Activated naive CD8-positive, alpha-beta T cell (primary cell): ENCODE measurements around the gene LRRC70.
A peak's percentile ranks its signal among the peaks of the same experiment; 100 is the strongest.

Experiments
- H3K27ac Mint-ChIP-seq: one replicate; pipeline ENCODE4 v1.8.0; 2021; ENCODE audit warnings: mixed read lengths
- H3K27me3 Mint-ChIP-seq: one replicate; pipeline ENCODE4 v1.8.0; 2021; ENCODE audit warnings: mixed read lengths
- H3K36me3 Mint-ChIP-seq: one replicate; pipeline ENCODE4 v1.8.0; 2021; ENCODE audit warnings: mixed read lengths
- H3K4me1 Mint-ChIP-seq: one replicate; pipeline ENCODE4 v1.8.0; 2021; ENCODE audit warnings: low read depth, mixed read lengths
- H3K4me3 Mint-ChIP-seq: one replicate; pipeline ENCODE4 v1.8.0; 2021; ENCODE audit warnings: mild to moderate bottlenecking, mixed read lengths
- H3K9me3 Mint-ChIP-seq: one replicate; pipeline ENCODE4 v1.8.0; 2021; ENCODE audit warnings: low read depth, mixed read lengths

Gene LRRC70

GRCh38 chr5:62578540-62578939, at the start of gene LRRC70:
LRRC70 (plus strand) TSS chr5:62578819; CDS start chr5:62579439, 620 bp downstream.
- H3K9me3 Mint-ChIP-seq = no peaks in the 10 kb centered on the region
- peak within 1 kb of the TSS; percentile 36 for H3K27ac Mint-ChIP-seq
- peaks cover 48% of the 10 kb centered on the region for H3K4me1 Mint-ChIP-seq
- peak within 1 kb of the TSS; percentile 79 for H3K4me3 Mint-ChIP-seq
- no peaks in the 10 kb centered on the region for H3K27me3 Mint-ChIP-seq
- peaks cover 24% of the 10 kb centered on the region for H3K36me3 Mint-ChIP-seq

- no peak overlapping the region for H3K27ac Mint-ChIP-seq
- H3K36me3 Mint-ChIP-seq = peaks cover 24% of the 10 kb centered on the region
- H3K9me3 Mint-ChIP-seq = no peaks in the 10 kb centered on the region
- H3K27me3 Mint-ChIP-seq = no peaks in the 10 kb centered on the region
- no peaks in the 10 kb centered on the region for H3K4me1 Mint-ChIP-seq
- no peak overlapping the region for H3K4me3 Mint-ChIP-seq
Measured at GRCh38 chr5:62533597-62533996, 45.0 kb upstream of the LRRC70 start.

GRCh38 chr5:62534461-62535236, 44.0 kb upstream of the LRRC70 start:
- Mint-ChIP-seq H3K4me1 (no peaks in the 10 kb centered on the region), H3K36me3 (peaks cover 31% of the 10 kb centered on the region), H3K4me3 (no peak overlapping the region), H3K27me3 (no peaks in the 10 kb centered on the region), H3K27ac (no peak overlapping the region), H3K9me3 (no peaks in the 10 kb centered on the region)

GRCh38 chr5:62536232-62536631, 42.4 kb upstream of the LRRC70 start:
- Mint-ChIP-seq H3K4me1 (no peaks in the 10 kb centered on the region), H3K36me3 (peaks cover 26% of the 10 kb centered on the region), H3K27ac (no peak overlapping the region), H3K4me3 (no peak overlapping the region), H3K9me3 (no peaks in the 10 kb centered on the region), H3K27me3 (no peaks in the 10 kb centered on the region)

- Mint-ChIP-seq H3K4me3 (no peak overlapping the region), H3K9me3 (no peaks in the 10 kb centered on the region), H3K27me3 (no peaks in the 10 kb centered on the region), H3K36me3 (peaks cover 22% of the 10 kb centered on the region), H3K27ac (no peak overlapping the region), H3K4me1 (no peaks in the 10 kb centered on the region)
Measured at GRCh38 chr5:62536783-62537182, 41.8 kb upstream of the LRRC70 start.

- Mint-ChIP-seq H3K4me3 (no peak overlapping the region), H3K36me3 (peaks cover 23% of the 10 kb centered on the region), H3K4me1 (no peaks in the 10 kb centered on the region), H3K27me3 (no peaks in the 10 kb centered on the region), H3K9me3 (no peaks in the 10 kb centered on the region), H3K27ac (peak overlapping the region; percentile 14)
Measured at GRCh38 chr5:62538017-62538942, 40.3 kb upstream of the LRRC70 start.

GRCh38 chr5:62542720-62543119, 35.9 kb upstream of the LRRC70 start:
- Mint-ChIP-seq H3K4me3 (no peak overlapping the region), H3K27me3 (no peaks in the 10 kb centered on the region), H3K4me1 (no peaks in the 10 kb centered on the region), H3K36me3 (peaks cover 40% of the 10 kb centered on the region), H3K27ac (no peak overlapping the region), H3K9me3 (no peaks in the 10 kb centered on the region)

- no peaks in the 10 kb centered on the region for H3K27me3 Mint-ChIP-seq
- H3K27ac Mint-ChIP-seq = no peak overlapping the region
- no peaks in the 10 kb centered on the region for H3K9me3 Mint-ChIP-seq
- H3K4me1 Mint-ChIP-seq = no peaks in the 10 kb centered on the region
- peaks cover 24% of the 10 kb centered on the region for H3K36me3 Mint-ChIP-seq
- no peak overlapping the region for H3K4me3 Mint-ChIP-seq
Measured at GRCh38 chr5:62547945-62548630, 30.5 kb upstream of the LRRC70 start.

- H3K4me3 Mint-ChIP-seq = no peak overlapping the region
- H3K27ac Mint-ChIP-seq = no peak overlapping the region
- H3K9me3 Mint-ChIP-seq = no peaks in the 10 kb centered on the region
- no peaks in the 10 kb centered on the region for H3K4me1 Mint-ChIP-seq
- H3K27me3 Mint-ChIP-seq = no peaks in the 10 kb centered on the region
- peaks cover 10% of the 10 kb centered on the region for H3K36me3 Mint-ChIP-seq
Measured at GRCh38 chr5:62550103-62550502, 28.5 kb upstream of the LRRC70 start.

GRCh38 chr5:62555930-62556329, 22.7 kb upstream of the LRRC70 start:
- no peak overlapping the region for H3K27ac Mint-ChIP-seq
- H3K4me1 Mint-ChIP-seq = no peaks in the 10 kb centered on the region
- no peaks in the 10 kb centered on the region for H3K27me3 Mint-ChIP-seq
- peaks cover 16% of the 10 kb centered on the region for H3K36me3 Mint-ChIP-seq
- H3K4me3 Mint-ChIP-seq = no peak overlapping the region
- no peaks in the 10 kb centered on the region for H3K9me3 Mint-ChIP-seq

- Mint-ChIP-seq H3K4me1 (no peaks in the 10 kb centered on the region), H3K27ac (no peak overlapping the region), H3K9me3 (no peaks in the 10 kb centered on the region), H3K27me3 (no peaks in the 10 kb centered on the region), H3K4me3 (no peak overlapping the region), H3K36me3 (peaks cover 21% of the 10 kb centered on the region)
Measured at GRCh38 chr5:62558941-62559340, 19.7 kb upstream of the LRRC70 start.

- peaks cover 3% of the 10 kb centered on the region for H3K9me3 Mint-ChIP-seq
- H3K27me3 Mint-ChIP-seq = no peaks in the 10 kb centered on the region
- H3K4me1 Mint-ChIP-seq = no peaks in the 10 kb centered on the region
- H3K27ac Mint-ChIP-seq = no peak overlapping the region
- no peak overlapping the region for H3K4me3 Mint-ChIP-seq
- H3K36me3 Mint-ChIP-seq = peaks cover 32% of the 10 kb centered on the region
Measured at GRCh38 chr5:62560786-62561185, 17.8 kb upstream of the LRRC70 start.

- Mint-ChIP-seq H3K27me3 (no peaks in the 10 kb centered on the region), H3K4me3 (no peak overlapping the region), H3K27ac (no peak overlapping the region), H3K4me1 (no peaks in the 10 kb centered on the region), H3K36me3 (peaks cover 39% of the 10 kb centered on the region), H3K9me3 (peaks cover 3% of the 10 kb centered on the region)
Measured at GRCh38 chr5:62561896-62562295, 16.7 kb upstream of the LRRC70 start.

- Mint-ChIP-seq H3K36me3 (peaks cover 38% of the 10 kb centered on the region), H3K9me3 (peaks cover 6% of the 10 kb centered on the region), H3K27me3 (no peaks in the 10 kb centered on the region), H3K4me1 (no peaks in the 10 kb centered on the region), H3K27ac (no peak overlapping the region), H3K4me3 (no peak overlapping the region)
Measured at GRCh38 chr5:62562867-62563266, 15.8 kb upstream of the LRRC70 start.

- H3K27ac Mint-ChIP-seq = no peak overlapping the region
- peaks cover 3% of the 10 kb centered on the region for H3K4me1 Mint-ChIP-seq
- no peak overlapping the region for H3K4me3 Mint-ChIP-seq
- H3K36me3 Mint-ChIP-seq = peaks cover 46% of the 10 kb centered on the region
- H3K9me3 Mint-ChIP-seq = peaks cover 7% of the 10 kb centered on the region
- no peaks in the 10 kb centered on the region for H3K27me3 Mint-ChIP-seq
Measured at GRCh38 chr5:62564101-62564500, 14.5 kb upstream of the LRRC70 start.
